GM23338 (cell line): ENCODE data around the gene OR11H6.

Experiments
- CREB1 ChIP-seq: fragments of 250-450 bp; sonication (Bioruptor Pico); IDR thresholded peaks from 2 replicates; pipeline ENCODE4 v1.5.0; 2020; ENCODE audit warnings: low read depth, mild to moderate bottlenecking, moderate library complexity
- CTCF ChIP-seq, 2 experiments: fragments of 200-600 bp in 1 of 2; sonication (generic) in 1 of 2; conservative IDR thresholded peaks; 2 replicates each; pipeline versions ENCODE4 v1.5.1 to v1.6.1; 2016 to 2017; ENCODE audit warnings: antibody characterized with exemption in 2 of 2, low read depth in 2 of 2, mild to moderate bottlenecking in 2 of 2, moderate library complexity in 1 of 2

- TF ChIP-seq CTCF (conservative IDR thresholded peaks at IDR 0.05; ENCODE audit: low read depth in 2 of 2) (no peak), CREB1 (CRISPR knock-in tag) (no peak)
Observed at GRCh38 chr14:20209595-20209994, 13.9 kb upstream of the OR11H6 start.
